HCT116 (cell line): ENCODE results near the gene SLC7A8.

Experiments used
- ATF3 ChIP-seq: IDR thresholded peaks from 2 replicates; pipeline ENCODE4 v1.6.1; 2012
- CTCF ChIP-seq, 3 experiments: fragments of 200-600 bp in 1 of 3; sonication (generic) in 1 of 3; IDR thresholded peaks in 2 of 3; conservative IDR thresholded peaks in 1 of 3; 2 replicates each; pipeline ENCODE4 v1.5.1; 2012 to 2017; ENCODE audit warnings: low read depth in 2 of 3, low read length in 2 of 3, antibody characterized with exemption in 1 of 3, borderline replicate concordance in 1 of 3, control low read depth in 1 of 3, mild to moderate bottlenecking in 1 of 3, mixed read lengths in 1 of 3, mixed run types in 1 of 3, moderate library complexity in 1 of 3; ENCODE audit not compliant: insufficient read depth in 1 of 3
- JUND ChIP-seq: IDR thresholded peaks from 2 replicates; pipeline ENCODE4 v1.6.1; 2012
- MAX ChIP-seq: IDR thresholded peaks from 2 replicates; pipeline ENCODE4 v1.6.1; 2012
- POLR2A ChIP-seq: IDR thresholded peaks from 2 replicates; pipeline ENCODE4 v1.7.0; 2011; ENCODE audit warnings: borderline replicate concordance; ENCODE audit not compliant: insufficient read depth, insufficient read length; ENCODE audit errors: extremely low read depth
- POLR2AphosphoS5 ChIP-seq: IDR thresholded peaks from 2 replicates; pipeline ENCODE4 v1.6.1; 2011; ENCODE audit warnings: mild to moderate bottlenecking, low read depth, low read length, moderate library complexity
- RAD21 ChIP-seq: IDR thresholded peaks from 2 replicates; pipeline ENCODE4 v1.6.1; 2012; ENCODE audit warnings: low read depth, mild to moderate bottlenecking
- SIN3A ChIP-seq: IDR thresholded peaks from 2 replicates; pipeline ENCODE4 v1.6.1; 2012; ENCODE audit warnings: low read depth
- SRF ChIP-seq: IDR thresholded peaks from 2 replicates; pipeline ENCODE4 v1.6.1; 2012; ENCODE audit warnings: low read depth
- YY1 ChIP-seq: IDR thresholded peaks from 2 replicates; pipeline ENCODE4 v1.6.1; 2011; ENCODE audit warnings: low read length, low read depth, moderate library complexity, mild to moderate bottlenecking; ENCODE audit not compliant: insufficient replicate concordance; ENCODE audit errors: extremely low read depth

GRCh38 chr14:23121361-23121771 is 62.1 kb downstream of the SLC7A8 start:
- TF ChIP-seq POLR2A (no peak), YY1 (no peak), CTCF (IDR thresholded peaks at IDR 0.05 in 2 of 3, conservative IDR thresholded peaks at IDR 0.05 in 1 of 3; ENCODE audit: borderline replicate concordance in 1 of 3, insufficient read depth in 1 of 3, low read depth in 2 of 3, low read length in 2 of 3) (no peak), ATF3 (no peak), RAD21 (no peak), SIN3A (no peak), MAX (no peak), POLR2AphosphoS5 (no peak), SRF (no peak), JUND (no peak)
